NT2/D1 (cell line): ENCODE data around the gene KIAA1210.

Source experiments
- DNase-seq: peaks from one replicate; pipeline ENCODE4 v3.0.0-alpha.2; 2011; ENCODE audit warnings: low read depth, low spot score
- H3K27me3 ChIP-seq: 2 replicates; pipeline ENCODE4 v1.6.0; 2011; ENCODE audit warnings: mild to moderate bottlenecking; ENCODE audit not compliant: insufficient read length, insufficient read depth
- H3K36me3 ChIP-seq: 2 replicates; pipeline ENCODE4 v1.6.1; 2011; ENCODE audit warnings: mild to moderate bottlenecking, low read length, mixed read lengths; ENCODE audit not compliant: insufficient read depth, insufficient read length
- H3K4me1 ChIP-seq: 2 replicates; pipeline ENCODE4 v1.5.1; 2011; ENCODE audit not compliant: insufficient read depth, insufficient read length
- H3K4me3 ChIP-seq: 2 replicates; pipeline ENCODE4 v1.5.1; 2011; ENCODE audit warnings: low read depth; ENCODE audit not compliant: insufficient read length
- H3K9ac ChIP-seq: 2 replicates; pipeline ENCODE4 v1.6.0; 2011; ENCODE audit warnings: low read depth; ENCODE audit not compliant: insufficient read length
- H3K9me3 ChIP-seq: 2 replicates; pipeline ENCODE4 v1.5.1; 2011; ENCODE audit warnings: mild to moderate bottlenecking, low read length; ENCODE audit not compliant: insufficient read depth
- SUZ12 ChIP-seq: IDR thresholded peaks from 2 replicates; pipeline ENCODE4 v1.6.1; 2011; ENCODE audit not compliant: insufficient read length, insufficient read depth; ENCODE audit errors: extremely low read depth
- YY1 ChIP-seq: IDR thresholded peaks from 2 replicates; pipeline ENCODE4 v1.6.1; 2011; ENCODE audit not compliant: insufficient read length, insufficient read depth
- ZNF274 ChIP-seq: IDR thresholded peaks from 2 replicates; pipeline ENCODE4 v1.6.1; 2011; ENCODE audit warnings: mild to moderate bottlenecking, low read depth, low read length

The KIAA1210 gene

DNA sequence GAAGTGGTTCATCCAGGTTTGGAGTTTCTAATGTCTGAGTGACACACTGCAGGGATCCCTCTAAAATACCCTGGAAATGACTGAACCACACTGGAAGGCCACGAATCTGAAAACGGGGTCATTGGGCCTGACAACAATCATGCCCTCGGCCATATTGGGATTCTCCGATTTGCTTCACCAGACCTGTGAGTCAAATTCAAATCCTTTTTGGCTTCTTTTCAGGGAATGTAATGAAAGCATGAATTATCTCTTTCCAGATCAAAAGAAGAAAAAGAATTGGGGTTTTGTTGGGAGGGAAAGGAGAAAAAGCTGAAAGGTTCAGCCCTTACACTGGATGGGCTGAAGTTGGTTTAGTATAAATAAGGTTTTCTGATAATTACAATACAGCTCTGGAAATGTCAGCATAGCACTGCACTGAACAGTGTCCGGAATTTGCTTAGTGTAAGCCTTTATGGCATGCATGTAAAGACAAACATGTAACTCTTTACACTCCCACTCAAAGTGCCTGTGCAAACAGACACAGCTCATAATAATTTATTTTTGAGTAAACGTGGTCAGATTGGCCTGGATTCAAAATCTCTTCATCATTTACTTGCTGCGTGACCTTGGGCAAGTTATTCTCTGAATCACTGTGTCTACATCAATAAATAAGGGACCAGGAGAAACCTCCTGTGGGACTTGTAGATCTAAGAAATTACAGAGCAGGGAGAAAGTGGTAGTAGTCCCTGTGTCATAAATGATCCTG, 33.4 kb downstream of the KIAA1210 start:
- no peaks in the 10 kb centered on the region for H3K4me1 ChIP-seq
- no peak for TF ChIP-seq YY1
- TF ChIP-seq ZNF274: no peak
- TF ChIP-seq SUZ12: no peak
- no peaks in the 10 kb centered on the region for H3K9me3 ChIP-seq
- no peaks in the 10 kb centered on the region for H3K36me3 ChIP-seq
- H3K4me3 ChIP-seq: no peak overlapping the region
- no peak overlapping the region for H3K9ac ChIP-seq
- DNase-seq: no peak
- H3K27me3 ChIP-seq: peaks cover 4% of the 10 kb centered on the region

GRCh38 chrX:119090627-119091026, 37.0 kb downstream of the KIAA1210 start:
- Histone ChIP-seq H3K4me3 (no peak overlapping the region), H3K27me3 (peaks cover 6% of the 10 kb centered on the region), H3K4me1 (no peaks in the 10 kb centered on the region), H3K9ac (no peak overlapping the region), H3K9me3 (no peaks in the 10 kb centered on the region), H3K36me3 (no peaks in the 10 kb centered on the region)
- DNase-seq: peak; percentile 23
- no peak for TF ChIP-seq YY1
- TF ChIP-seq ZNF274: no peak
- no peak for TF ChIP-seq SUZ12

- TF ChIP-seq SUZ12 (no peak), ZNF274 (no peak), YY1 (no peak)
- H3K36me3 ChIP-seq: no peaks in the 10 kb centered on the region
- no peaks in the 10 kb centered on the region for H3K9me3 ChIP-seq
- H3K9ac ChIP-seq: no peak overlapping the region
- DNase-seq: no peak
- H3K4me3 ChIP-seq: no peak overlapping the region
- peaks cover 6% of the 10 kb centered on the region for H3K27me3 ChIP-seq
- no peaks in the 10 kb centered on the region for H3K4me1 ChIP-seq
Observed at GRCh38 chrX:119089619-119090018, 38.0 kb downstream of the KIAA1210 start.

- H3K36me3 ChIP-seq: no peaks in the 10 kb centered on the region
- DNase-seq: no peak
- H3K9me3 ChIP-seq: no peaks in the 10 kb centered on the region
- H3K4me1 ChIP-seq: no peaks in the 10 kb centered on the region
- H3K4me3 ChIP-seq: no peak overlapping the region
- TF ChIP-seq YY1: no peak
- TF ChIP-seq ZNF274: no peak
- TF ChIP-seq SUZ12: no peak
- H3K27me3 ChIP-seq: peaks cover 6% of the 10 kb centered on the region
- H3K9ac ChIP-seq: no peak overlapping the region
Observed at GRCh38 chrX:119087121-119087520, 40.5 kb downstream of the KIAA1210 start.

DNA sequence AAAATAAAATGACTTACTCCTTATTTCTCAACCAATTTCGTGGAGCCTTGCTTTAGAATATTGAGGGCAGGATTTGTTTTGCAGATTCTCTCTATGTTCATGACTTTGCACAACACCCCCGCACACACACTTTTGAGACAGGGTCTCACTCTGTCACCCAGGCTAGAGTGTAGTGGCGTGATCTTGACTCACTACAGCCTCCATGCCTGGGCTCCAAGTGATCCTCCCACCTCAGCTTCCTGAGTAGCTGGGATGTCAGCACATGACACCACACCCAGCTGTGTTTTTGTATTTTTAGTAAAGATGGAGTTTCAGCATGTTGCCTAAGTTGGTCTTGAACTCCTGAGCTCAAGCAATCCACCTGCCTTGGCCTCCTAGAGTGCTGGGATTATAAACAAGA, 42.8 kb downstream of the KIAA1210 start:
- H3K27me3 ChIP-seq: peaks cover 7% of the 10 kb centered on the region
- DNase-seq: no peak
- H3K9me3 ChIP-seq: no peaks in the 10 kb centered on the region
- no peak overlapping the region for H3K9ac ChIP-seq
- no peaks in the 10 kb centered on the region for H3K4me1 ChIP-seq
- TF ChIP-seq ZNF274 (no peak), SUZ12 (no peak), YY1 (no peak)
- H3K4me3 ChIP-seq: no peak overlapping the region
- no peaks in the 10 kb centered on the region for H3K36me3 ChIP-seq

GRCh38 chrX:119082278-119082677, 45.3 kb downstream of the KIAA1210 start:
- no peak for DNase-seq
- H3K36me3 ChIP-seq: no peaks in the 10 kb centered on the region
- no peaks in the 10 kb centered on the region for H3K4me1 ChIP-seq
- peaks cover 6% of the 10 kb centered on the region for H3K27me3 ChIP-seq
- no peak for TF ChIP-seq YY1
- TF ChIP-seq SUZ12: no peak
- no peak for TF ChIP-seq ZNF274
- no peak overlapping the region for H3K4me3 ChIP-seq
- 0 out of 2 replicates have a peak, but pooled peaks cover 5% of the 10 kb centered on the region for H3K9me3 ChIP-seq
- H3K9ac ChIP-seq: no peak overlapping the region

- Histone ChIP-seq H3K9ac (no peak overlapping the region), H3K9me3 (peaks cover 5% of the 10 kb centered on the region; the same call in 1 of the 2 replicates), H3K36me3 (no peaks in the 10 kb centered on the region), H3K27me3 (peaks cover 6% of the 10 kb centered on the region), H3K4me3 (no peak overlapping the region), H3K4me1 (no peaks in the 10 kb centered on the region)
- no peak for TF ChIP-seq SUZ12
- TF ChIP-seq YY1: no peak
- no peak for TF ChIP-seq ZNF274
- DNase-seq: no peak
Observed at GRCh38 chrX:119075270-119076025, 52.2 kb downstream of the KIAA1210 start.
